ENCODE results near the gene NAPB. TPM values are rescaled to one million over a fixed set of nuclear protein-coding genes. Genes with fewer than 3 reads are reported as not detected.
A peak's percentile ranks its signal among the peaks of the same experiment; 100 is the strongest.

Gene NAPB
- total RNA-seq, 1 donor from 2014 or later, result 74.1 TPM

DNA sequence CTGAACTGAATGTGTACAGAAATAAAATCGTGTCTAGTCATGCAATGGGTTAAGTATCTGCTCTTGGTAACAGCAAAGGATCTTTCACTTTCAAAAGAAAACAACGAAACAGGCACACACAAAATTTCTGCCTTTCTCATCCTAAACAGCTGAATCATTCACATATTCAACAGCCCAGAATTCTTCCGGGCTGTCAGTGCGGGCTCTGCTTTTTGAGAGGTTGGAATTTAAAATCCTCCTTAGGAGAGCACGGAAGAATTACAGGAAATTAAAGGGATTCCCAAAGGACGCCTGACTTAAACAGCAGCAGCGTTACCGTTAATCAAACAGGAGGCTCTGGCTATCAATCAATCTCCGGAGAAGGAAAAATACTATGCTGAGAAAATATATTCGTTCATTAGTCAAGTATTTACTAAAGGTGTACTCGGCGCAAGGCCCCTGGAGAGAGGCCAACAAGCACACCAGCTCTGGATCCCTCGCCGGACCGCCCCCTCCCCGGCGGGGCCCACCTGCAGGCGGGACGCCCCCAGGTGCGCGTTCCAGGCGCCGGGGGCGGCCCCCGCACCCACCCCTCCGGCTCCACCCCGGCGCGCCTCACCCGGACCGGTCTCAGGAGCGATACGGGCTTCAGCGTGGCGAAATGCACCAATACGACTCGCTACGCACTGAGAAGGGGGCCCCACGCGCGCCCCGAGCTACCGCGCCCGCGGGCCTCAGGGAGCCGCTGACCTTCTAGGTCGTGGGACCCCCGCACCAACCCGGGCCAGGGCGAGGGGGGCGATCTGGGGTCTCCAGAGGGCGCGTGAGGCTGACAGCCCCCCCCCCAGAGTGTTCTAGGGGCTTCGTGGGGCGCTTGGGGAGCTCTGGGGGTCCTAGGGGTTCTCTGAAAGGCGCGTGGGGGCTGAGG, 1.0 kb downstream of the NAPB start:
- peak overlapping the region; percentile 76 for H3K27ac Mint-ChIP-seq (ENCODE audit: unreplicated experiment)
- peak; percentile 35 for DNase-seq

DNA sequence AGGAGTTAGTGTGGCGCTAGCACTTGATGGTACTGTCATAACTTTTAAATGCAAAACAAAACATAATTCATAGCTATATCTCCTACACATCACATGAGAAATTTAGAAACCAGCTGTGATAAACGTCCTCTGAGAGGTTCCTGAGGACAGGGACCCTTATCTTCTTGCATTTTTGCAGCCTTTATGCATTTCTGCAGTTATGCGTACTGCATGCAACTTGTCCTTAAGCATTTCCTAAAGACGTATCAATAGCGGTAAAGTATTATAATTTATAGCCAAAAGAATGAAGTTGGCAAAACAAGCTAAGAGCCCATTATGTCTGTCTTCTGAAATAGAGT, 1.7 kb downstream of the NAPB start:
- peaks cover 13% of the 10 kb centered on the region for H3K4me1 Mint-ChIP-seq (ENCODE audit: low read depth, unreplicated experiment)
- H3K27ac Mint-ChIP-seq (ENCODE audit: unreplicated experiment), result peak overlapping the region; percentile 76
- H3K36me3 Mint-ChIP-seq (ENCODE audit: unreplicated experiment), result no peaks in the 10 kb centered on the region
- H3K9me3 Mint-ChIP-seq (ENCODE audit: unreplicated experiment), result peaks cover 10% of the 10 kb centered on the region
- peak overlapping the region; percentile 90 for H3K4me3 Mint-ChIP-seq (ENCODE audit: unreplicated experiment)
- TF ChIP-seq, protein P1, sequence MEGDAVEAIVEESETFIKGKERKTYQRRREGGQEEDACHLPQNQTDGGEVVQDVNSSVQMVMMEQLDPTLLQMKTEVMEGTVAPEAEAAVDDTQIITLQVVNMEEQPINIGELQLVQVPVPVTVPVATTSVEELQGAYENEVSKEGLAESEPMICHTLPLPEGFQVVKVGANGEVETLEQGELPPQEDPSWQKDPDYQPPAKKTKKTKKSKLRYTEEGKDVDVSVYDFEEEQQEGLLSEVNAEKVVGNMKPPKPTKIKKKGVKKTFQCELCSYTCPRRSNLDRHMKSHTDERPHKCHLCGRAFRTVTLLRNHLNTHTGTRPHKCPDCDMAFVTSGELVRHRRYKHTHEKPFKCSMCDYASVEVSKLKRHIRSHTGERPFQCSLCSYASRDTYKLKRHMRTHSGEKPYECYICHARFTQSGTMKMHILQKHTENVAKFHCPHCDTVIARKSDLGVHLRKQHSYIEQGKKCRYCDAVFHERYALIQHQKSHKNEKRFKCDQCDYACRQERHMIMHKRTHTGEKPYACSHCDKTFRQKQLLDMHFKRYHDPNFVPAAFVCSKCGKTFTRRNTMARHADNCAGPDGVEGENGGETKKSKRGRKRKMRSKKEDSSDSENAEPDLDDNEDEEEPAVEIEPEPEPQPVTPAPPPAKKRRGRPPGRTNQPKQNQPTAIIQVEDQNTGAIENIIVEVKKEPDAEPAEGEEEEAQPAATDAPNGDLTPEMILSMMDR (IDR thresholded peaks at IDR 0.05; ENCODE audit: partially characterized antibody, unreplicated experiment), result no peak
- peaks cover 2% of the 10 kb centered on the region for H3K27me3 Mint-ChIP-seq (ENCODE audit: unreplicated experiment)
- no peak for DNase-seq

More for the DNA sequence above, 1.0 kb downstream of the NAPB start:
- TF ChIP-seq, protein P1 (IDR thresholded peaks at IDR 0.05; ENCODE audit: partially characterized antibody, unreplicated experiment), result no peak
- peaks cover 10% of the 10 kb centered on the region for H3K9me3 Mint-ChIP-seq (ENCODE audit: unreplicated experiment)
- H3K4me3 Mint-ChIP-seq (ENCODE audit: unreplicated experiment), result peak overlapping the region; percentile 90
- H3K36me3 Mint-ChIP-seq (ENCODE audit: unreplicated experiment), result no peaks in the 10 kb centered on the region
- H3K27me3 Mint-ChIP-seq (ENCODE audit: unreplicated experiment), result peaks cover 2% of the 10 kb centered on the region
- peaks cover 13% of the 10 kb centered on the region for H3K4me1 Mint-ChIP-seq (ENCODE audit: low read depth, unreplicated experiment)

DNA sequence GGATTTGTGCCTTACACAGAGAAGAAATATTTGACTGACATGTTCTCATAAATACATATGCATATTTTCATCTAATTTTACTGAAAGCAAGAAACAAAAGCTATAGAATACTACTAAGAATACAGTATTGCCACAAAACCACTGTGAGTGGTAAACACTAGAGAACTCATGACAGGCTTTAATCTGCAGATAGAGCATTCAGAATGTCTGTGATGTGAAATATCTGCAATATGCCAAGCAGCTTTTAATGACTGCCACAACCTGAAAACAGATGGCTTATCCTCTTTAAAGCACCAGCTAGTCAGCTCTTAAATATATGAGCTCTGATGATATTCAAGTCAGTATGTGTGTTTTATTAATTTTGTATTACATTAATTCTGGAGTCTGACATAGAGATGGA, 3.4 kb downstream of the NAPB start:
- Mint-ChIP-seq H3K4me3 (ENCODE audit: unreplicated experiment) (no peak overlapping the region), H3K27ac (ENCODE audit: unreplicated experiment) (no peak overlapping the region)
- no peak for DNase-seq

DNA sequence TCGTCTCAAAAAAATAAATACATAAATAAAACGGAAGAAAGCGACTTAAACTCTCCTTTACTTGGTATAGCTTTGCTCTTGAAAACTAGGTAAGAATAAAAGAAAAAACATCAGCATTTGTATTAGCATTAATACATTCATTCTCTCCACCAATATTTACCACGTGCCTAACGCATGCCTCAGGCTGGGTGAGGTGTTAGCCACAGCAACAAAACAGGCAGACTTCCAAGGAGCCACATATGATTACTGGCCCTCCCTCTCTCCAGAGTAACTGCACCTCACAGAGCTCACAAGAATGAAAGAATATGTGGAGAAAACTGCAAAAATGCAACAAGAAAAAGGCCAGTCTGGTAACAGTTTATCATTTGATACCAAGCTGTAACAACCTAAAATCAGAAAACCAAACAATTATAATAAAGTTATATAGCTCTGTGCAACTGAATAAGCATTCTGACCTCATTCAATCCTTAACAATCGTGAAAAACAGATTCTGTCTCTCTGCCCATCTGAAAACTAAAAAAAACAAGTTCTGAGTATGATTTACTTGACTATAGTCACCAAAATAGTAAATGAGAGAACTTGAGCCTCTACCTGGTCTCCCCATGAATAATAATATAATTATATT, 5.2 kb downstream of the NAPB start:
- TF ChIP-seq, protein P1 (IDR thresholded peaks at IDR 0.05; ENCODE audit: partially characterized antibody, unreplicated experiment), result no peak
- H3K27ac Mint-ChIP-seq (ENCODE audit: unreplicated experiment), result no peak overlapping the region
- H3K36me3 Mint-ChIP-seq (ENCODE audit: unreplicated experiment), result no peaks in the 10 kb centered on the region
- no peak for DNase-seq
- peaks cover 6% of the 10 kb centered on the region for H3K9me3 Mint-ChIP-seq (ENCODE audit: unreplicated experiment)
- no peak overlapping the region for H3K4me3 Mint-ChIP-seq (ENCODE audit: unreplicated experiment)
- peaks cover 16% of the 10 kb centered on the region for H3K4me1 Mint-ChIP-seq (ENCODE audit: low read depth, unreplicated experiment)
- peaks cover 2% of the 10 kb centered on the region for H3K27me3 Mint-ChIP-seq (ENCODE audit: unreplicated experiment)

More for the DNA sequence above, 3.4 kb downstream of the NAPB start:
- TF ChIP-seq, protein P1 (IDR thresholded peaks at IDR 0.05; ENCODE audit: partially characterized antibody, unreplicated experiment), result no peak
- H3K9me3 Mint-ChIP-seq (ENCODE audit: unreplicated experiment), result peaks cover 10% of the 10 kb centered on the region
- H3K36me3 Mint-ChIP-seq (ENCODE audit: unreplicated experiment), result no peaks in the 10 kb centered on the region
- peaks cover 13% of the 10 kb centered on the region for H3K4me1 Mint-ChIP-seq (ENCODE audit: low read depth, unreplicated experiment)
- H3K27me3 Mint-ChIP-seq (ENCODE audit: unreplicated experiment), result peaks cover 2% of the 10 kb centered on the region

DNA sequence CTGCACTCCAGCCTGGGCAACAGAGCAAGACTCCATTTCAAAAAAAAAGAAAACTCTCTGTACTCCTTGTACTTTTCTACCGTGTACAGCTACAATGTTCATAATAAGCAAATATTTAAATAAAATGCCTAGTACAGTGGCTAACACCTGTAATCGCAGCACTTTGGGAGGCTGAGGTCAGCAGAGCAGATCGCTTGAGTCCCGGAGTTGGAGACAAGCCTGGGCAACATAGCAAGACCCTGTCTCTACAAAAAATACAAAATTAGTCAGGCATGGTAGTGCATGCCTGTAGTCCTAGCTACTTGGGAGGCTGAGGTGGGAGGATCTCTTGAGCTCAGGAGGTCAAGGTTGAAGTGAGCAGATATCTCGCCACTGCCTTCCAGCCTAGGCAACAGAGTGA, 5.7 kb downstream of the NAPB start:
- no peak overlapping the region for H3K4me3 Mint-ChIP-seq (ENCODE audit: unreplicated experiment)
- H3K27ac Mint-ChIP-seq (ENCODE audit: unreplicated experiment), result no peak overlapping the region
- H3K27me3 Mint-ChIP-seq (ENCODE audit: unreplicated experiment), result peaks cover 2% of the 10 kb centered on the region
- H3K4me1 Mint-ChIP-seq (ENCODE audit: low read depth, unreplicated experiment), result peaks cover 20% of the 10 kb centered on the region
- no peak for DNase-seq
- peaks cover 6% of the 10 kb centered on the region for H3K9me3 Mint-ChIP-seq (ENCODE audit: unreplicated experiment)
- H3K36me3 Mint-ChIP-seq (ENCODE audit: unreplicated experiment), result no peaks in the 10 kb centered on the region
- TF ChIP-seq, protein P1 (IDR thresholded peaks at IDR 0.05; ENCODE audit: partially characterized antibody, unreplicated experiment), result no peak

All from glutamatergic neuron (in vitro differentiated cells).